ENCODE data around the gene TGIF2LY.
"Not testable (repeated sequence)": the region's sequence is repeated elsewhere in the genome, so short reads cannot be mapped to it uniquely, and the experiment has no call there.

TGIF2LY gene

DNA sequence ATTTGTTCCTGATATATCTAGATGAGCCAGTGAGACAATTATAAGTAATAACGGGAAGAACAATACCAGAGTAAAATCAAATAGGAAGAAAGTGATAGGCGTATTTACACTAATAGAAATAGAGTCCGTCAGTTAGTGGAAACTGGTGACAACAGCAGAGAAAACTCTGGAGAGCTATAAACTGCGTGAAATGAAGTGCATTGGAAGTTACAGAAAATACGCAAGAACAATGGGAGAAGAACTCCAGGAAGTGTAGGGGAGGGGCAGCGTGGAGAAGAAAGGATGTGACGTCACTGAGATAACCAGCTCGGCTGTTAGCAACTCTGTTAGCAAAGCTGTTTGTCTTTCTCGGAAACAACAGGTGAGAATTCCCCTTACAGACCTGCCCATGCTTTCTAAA is at the start of gene TGIF2LY:
Gene TGIF2LY, plus strand, starts transcription at position 301 of the 400 bp plus-strand sequence. CDS start 178 bp downstream, outside the sequence.
- DNase-seq (ENCODE audit: low read depth in 2 of 2, low spot score in 1 of 2), result not testable (repeated sequence)
